Uterus (tissue), 2 donors: ENCODE measurements around the gene RIMKLA.

Source experiments
- CTCF ChIP-seq, 4 experiments: fragments of 200-600 bp in 2 of 4; fragments of 450-650 bp in 2 of 4; sonication (generic) in 2 of 4; IDR thresholded peaks; one replicate each; pipeline ENCODE4 v1.5.1; 2016 to 2019; ENCODE audit warnings: antibody characterized with exemption in 4 of 4, mild to moderate bottlenecking in 2 of 4, moderate library complexity in 1 of 4
- POLR2A ChIP-seq, 2 donors: fragments of 450-650 bp; IDR thresholded peaks; one replicate each; pipeline ENCODE4 v1.6.1; 2016; ENCODE audit warnings: antibody characterized with exemption in 2 of 2, mild to moderate bottlenecking in 1 of 2, moderate library complexity in 1 of 2

- no peak for TF ChIP-seq CTCF (IDR thresholded peaks at IDR 0.05)
- no peak for TF ChIP-seq POLR2A (IDR thresholded peaks at IDR 0.05)
Observed at GRCh38 chr1:42450061-42450460, 69.5 kb downstream of the RIMKLA start.
